Activated CD8-positive, alpha-beta memory T cell treated with anti-CD3 and anti-CD28 coated beads, Interleukin-2, amount 50 U/mL, for 1 hour (primary cell): ENCODE measurements around the gene MRPL57.
"Not testable (repeated sequence)": the region's sequence is repeated elsewhere in the genome, so short reads cannot be mapped to it uniquely, and the experiment has no call there.

Experiments
- DNase-seq: peaks from one replicate; pipeline ENCODE4 v3.0.0-alpha.2; 2020; ENCODE audit errors: extremely low read depth

The MRPL57 gene

GRCh38 chr13:21194756-21195155 is 18.3 kb downstream of the MRPL57 start:
- DNase-seq, result not testable (repeated sequence)

- DNase-seq, result not testable (repeated sequence)
Observed at GRCh38 chr13:21197606-21198225, 21.3 kb downstream of the MRPL57 start.

- not testable (repeated sequence) for DNase-seq
Observed at GRCh38 chr13:21198391-21198790, 21.9 kb downstream of the MRPL57 start.

GRCh38 chr13:21201456-21202190 is 25.2 kb downstream of the MRPL57 start:
- DNase-seq, result not testable (repeated sequence)

DNA sequence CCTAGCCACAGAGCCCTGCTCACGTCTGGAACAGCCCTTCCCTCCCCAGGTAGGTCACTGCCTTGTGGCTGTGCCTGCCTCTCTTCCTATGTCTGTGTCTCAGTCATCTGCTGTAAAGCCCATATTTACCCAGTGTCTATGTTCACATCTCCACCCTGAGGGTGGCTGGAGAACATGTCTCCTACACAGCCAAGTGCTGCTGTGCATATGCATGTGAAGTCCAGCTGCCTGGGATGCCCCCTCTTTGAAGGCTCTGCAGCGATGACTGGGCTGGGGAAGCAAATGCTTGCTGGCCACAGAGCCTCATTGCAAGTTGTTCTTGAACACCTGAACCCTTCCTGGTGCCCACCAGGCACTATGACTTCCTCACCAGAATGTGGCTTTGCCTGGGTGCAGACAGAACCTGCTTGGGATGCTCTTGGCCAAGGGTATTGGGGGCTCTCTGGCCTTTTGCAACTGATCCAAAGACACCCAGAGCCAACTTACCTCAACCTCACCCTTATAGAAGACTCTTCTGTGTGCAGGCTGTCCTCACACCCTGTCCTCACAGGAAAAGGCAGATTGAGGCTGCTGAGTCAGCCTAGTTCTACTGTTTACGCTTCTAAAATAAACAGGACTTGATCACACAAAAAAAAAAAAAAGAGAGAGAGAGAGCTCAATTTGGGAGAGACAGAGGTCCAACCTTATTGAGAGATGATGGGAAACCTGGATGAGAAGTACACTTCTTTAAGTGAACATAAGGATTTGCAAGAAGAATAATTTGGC is 26.5 kb downstream of the MRPL57 start:
- DNase-seq, result no peak

DNA sequence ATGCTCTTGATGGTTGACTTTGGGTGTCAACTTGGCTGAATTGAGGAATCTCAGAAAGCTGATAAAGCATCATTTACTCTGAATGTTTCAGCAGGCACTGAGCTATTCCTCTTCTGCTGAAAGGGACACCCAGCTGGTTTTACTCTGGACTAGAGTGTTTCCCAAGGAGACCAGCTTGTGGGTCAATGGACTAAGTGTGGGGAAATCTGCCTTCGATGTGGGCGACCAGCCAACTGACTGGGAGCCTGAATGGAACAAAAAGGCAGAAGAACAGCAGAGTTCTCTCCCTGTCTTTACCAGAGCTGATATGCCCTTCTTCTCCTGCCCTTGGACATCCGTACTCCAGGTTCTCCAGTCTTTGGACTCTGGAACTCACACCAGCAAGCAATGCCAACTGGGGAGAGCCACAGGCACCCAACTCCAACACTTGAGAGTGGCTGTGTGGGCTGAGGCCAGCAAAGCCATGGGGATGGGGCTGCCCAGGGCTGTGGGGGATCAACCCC is 32.2 kb downstream of the MRPL57 start:
- no peak for DNase-seq

DNA sequence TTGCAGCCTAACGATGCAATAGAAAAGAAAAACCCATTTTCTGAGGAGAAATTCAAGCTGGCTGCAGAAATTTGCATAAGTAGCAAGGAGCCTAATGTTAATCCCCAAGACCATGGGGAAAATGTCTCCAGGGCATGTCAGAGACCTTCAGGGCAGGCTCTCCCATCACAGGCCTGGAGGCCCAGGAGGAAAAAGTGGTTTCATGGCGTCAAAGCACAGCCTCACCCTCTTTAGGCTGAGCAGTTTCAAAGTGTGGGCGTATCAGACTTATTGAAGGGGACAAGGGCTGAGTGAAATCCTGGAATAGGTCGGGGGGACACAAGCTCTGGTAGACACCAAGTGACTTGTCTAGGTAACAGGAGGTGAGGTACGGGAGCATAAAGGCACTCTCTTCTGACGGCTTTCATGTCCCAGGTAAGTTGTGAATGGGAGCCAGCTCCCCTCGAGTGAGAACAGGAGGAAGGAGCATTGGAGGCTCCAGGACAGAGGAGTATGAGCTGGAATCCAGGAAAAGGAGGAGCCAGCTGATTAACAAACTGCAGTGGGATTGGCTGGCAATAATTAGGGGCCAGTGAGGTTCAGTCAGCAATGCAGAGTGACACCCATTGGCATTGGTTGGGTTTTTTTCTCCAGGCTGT is 35.8 kb downstream of the MRPL57 start:
- DNase-seq, result no peak

DNA sequence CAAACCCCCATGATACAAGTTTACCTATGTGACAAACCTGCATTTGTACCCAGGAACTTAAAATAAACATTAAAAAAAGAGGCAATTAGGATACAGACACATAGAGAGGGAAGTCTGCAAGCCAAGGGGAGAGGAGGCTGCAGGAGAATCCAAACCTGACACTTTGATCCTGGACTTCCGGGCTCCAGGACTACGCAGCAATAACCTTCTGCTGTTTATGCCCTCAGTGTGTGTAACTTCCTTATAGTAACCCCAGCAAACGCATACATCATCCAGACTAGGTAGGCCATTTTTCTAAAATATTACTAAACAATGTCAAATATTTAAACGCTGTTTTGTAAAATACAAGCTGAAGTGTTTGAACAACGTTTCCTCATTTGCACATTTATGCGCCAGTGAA is 39.0 kb downstream of the MRPL57 start:
- DNase-seq, result not testable (repeated sequence)

DNA sequence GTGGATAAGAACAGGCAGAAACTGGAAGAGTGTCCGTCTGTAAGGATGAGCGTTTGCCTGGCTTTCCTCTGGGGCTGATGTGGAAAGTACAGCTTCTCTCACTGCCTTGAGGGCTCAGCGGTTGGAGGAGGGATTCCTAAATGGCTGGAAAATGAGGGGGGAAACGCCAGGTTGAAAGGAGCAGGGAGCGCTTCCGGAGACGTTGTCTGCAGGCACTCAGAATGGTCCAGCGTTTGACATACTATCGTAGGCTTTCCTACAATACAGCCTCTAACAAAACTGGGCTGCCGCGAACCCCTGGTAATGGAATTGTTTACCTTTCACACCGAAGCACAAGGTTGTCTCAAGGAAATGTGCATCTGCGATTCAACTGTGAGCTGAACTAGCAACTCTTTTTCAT is 39.9 kb downstream of the MRPL57 start:
- no peak for DNase-seq

GRCh38 chr13:21218351-21219035 is 42.0 kb downstream of the MRPL57 start:
- no peak for DNase-seq

GRCh38 chr13:21219036-21219381 is 42.6 kb downstream of the MRPL57 start:
- no peak for DNase-seq

GRCh38 chr13:21219716-21220115 is 43.3 kb downstream of the MRPL57 start:
- DNase-seq, result not testable (repeated sequence)

GRCh38 chr13:21221268-21221667 is 44.8 kb downstream of the MRPL57 start:
- no peak for DNase-seq

- DNase-seq, result no peak
Observed at GRCh38 chr13:21225082-21225481, 48.6 kb downstream of the MRPL57 start.

- no peak for DNase-seq
Observed at GRCh38 chr13:21225841-21226581, 49.6 kb downstream of the MRPL57 start.

DNA sequence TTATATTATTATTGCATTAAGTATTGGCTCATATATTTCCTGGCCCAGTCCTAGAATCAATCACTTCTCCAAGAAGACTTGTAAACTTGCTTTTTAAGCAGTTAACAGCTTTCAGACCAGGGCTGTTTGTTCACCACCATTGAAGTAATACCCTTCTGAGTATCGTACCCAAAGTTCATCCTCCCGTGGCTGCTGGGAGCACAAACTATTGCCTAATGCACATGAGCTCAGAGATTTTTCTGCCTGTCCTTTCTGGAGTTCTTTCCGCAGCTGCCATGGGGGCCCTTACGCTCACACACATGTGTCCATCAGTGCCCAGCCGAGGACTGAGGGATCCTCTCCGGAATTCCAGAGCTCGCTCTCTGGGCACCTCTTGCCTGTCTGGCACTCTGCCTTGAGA is 51.5 kb downstream of the MRPL57 start:
- DNase-seq, result no peak
